Measurements from ENCODE around the gene RAPGEF2. TPM values are rescaled to one million over a fixed set of nuclear protein-coding genes. Genes with fewer than 3 reads are reported as not detected.

RAPGEF2 gene
- total and polyA plus RNA-seq, 10 of the 15 experiments (the other 5 are each of a cell fraction or from before 2014, with no cell fraction given), result 0.31 to 24.0 (median 2.9) TPM

DNA sequence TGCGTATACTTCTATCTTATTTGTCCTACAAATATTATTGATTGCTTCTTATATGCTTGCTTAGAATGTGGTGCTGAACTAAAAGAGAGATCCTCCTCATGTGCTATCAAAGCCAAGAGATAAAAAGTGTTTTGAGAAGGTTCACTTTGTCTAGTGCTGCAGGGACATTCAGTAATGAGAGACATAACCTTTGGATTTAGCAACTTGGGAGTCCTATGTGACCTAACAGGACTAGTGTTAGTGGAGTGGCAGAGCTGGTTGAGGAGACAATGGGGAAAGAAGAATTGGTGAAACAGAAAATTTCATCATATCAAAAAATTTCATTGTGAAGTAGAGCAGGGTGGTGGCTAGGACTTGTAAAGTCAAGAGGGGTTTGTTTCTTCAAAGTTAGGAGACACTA lies 117.0 kb downstream of the RAPGEF2 start (continued):
- no peak for TF ChIP-seq NR2F1 (conservative IDR thresholded peaks at IDR 0.05)

DNA sequence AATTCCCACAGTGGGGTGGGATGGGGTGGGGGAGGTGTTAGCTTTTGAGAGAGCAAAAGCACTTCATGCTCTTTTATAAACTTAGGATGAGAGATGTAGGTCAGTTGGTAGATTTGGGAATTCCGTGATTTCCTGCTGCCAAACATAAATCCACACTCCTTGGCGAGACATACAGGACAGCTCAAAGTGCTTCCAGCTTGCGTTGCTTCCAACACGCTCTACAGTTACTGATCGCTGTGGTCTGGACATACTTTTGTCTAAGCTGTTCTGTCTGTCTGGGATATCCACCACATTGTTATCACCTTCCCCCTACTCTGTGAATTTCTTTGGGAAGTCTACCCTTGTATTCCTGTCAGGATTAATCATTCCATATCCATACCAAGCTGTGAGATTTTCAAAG lies 117.5 kb downstream of the RAPGEF2 start:
- in situ Hi-C loops (cut with MboI), result loop anchor here (25.0 kb wide), 1 partner anchor 958 kb away; no protein-coding TSS in a partner anchor
- ChIA-PET RAD21 (ENCODE audit: unreplicated experiment) (no interaction called here), SMC1A (ENCODE audit: uncharacterized antibody, unreplicated experiment) (no interaction called here)
- no peak for TF ChIP-seq SP1 (IDR thresholded peaks at IDR 0.05; ENCODE audit: low read depth, low read length)
- TF ChIP-seq PAX8 (IDR thresholded peaks at IDR 0.05), result no peak
- TF ChIP-seq, protein P1, sequence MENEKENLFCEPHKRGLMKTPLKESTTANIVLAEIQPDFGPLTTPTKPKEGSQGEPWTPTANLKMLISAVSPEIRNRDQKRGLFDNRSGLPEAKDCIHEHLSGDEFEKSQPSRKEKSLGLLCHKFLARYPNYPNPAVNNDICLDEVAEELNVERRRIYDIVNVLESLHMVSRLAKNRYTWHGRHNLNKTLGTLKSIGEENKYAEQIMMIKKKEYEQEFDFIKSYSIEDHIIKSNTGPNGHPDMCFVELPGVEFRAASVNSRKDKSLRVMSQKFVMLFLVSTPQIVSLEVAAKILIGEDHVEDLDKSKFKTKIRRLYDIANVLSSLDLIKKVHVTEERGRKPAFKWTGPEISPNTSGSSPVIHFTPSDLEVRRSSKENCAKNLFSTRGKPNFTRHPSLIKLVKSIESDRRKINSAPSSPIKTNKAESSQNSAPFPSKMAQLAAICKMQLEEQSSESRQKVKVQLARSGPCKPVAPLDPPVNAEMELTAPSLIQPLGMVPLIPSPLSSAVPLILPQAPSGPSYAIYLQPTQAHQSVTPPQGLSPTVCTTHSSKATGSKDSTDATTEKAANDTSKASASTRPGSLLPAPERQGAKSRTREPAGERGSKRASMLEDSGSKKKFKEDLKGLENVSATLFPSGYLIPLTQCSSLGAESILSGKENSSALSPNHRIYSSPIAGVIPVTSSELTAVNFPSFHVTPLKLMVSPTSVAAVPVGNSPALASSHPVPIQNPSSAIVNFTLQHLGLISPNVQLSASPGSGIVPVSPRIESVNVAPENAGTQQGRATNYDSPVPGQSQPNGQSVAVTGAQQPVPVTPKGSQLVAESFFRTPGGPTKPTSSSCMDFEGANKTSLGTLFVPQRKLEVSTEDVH (IDR thresholded peaks at IDR 0.05; ENCODE audit: low read depth, partially characterized antibody), result no peak
- TF ChIP-seq, protein P2, sequence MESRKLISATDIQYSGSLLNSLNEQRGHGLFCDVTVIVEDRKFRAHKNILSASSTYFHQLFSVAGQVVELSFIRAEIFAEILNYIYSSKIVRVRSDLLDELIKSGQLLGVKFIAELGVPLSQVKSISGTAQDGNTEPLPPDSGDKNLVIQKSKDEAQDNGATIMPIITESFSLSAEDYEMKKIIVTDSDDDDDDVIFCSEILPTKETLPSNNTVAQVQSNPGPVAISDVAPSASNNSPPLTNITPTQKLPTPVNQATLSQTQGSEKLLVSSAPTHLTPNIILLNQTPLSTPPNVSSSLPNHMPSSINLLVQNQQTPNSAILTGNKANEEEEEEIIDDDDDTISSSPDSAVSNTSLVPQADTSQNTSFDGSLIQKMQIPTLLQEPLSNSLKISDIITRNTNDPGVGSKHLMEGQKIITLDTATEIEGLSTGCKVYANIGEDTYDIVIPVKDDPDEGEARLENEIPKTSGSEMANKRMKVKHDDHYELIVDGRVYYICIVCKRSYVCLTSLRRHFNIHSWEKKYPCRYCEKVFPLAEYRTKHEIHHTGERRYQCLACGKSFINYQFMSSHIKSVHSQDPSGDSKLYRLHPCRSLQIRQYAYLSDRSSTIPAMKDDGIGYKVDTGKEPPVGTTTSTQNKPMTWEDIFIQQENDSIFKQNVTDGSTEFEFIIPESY (IDR thresholded peaks at IDR 0.05), result no peak
- TF ChIP-seq, protein P3, sequence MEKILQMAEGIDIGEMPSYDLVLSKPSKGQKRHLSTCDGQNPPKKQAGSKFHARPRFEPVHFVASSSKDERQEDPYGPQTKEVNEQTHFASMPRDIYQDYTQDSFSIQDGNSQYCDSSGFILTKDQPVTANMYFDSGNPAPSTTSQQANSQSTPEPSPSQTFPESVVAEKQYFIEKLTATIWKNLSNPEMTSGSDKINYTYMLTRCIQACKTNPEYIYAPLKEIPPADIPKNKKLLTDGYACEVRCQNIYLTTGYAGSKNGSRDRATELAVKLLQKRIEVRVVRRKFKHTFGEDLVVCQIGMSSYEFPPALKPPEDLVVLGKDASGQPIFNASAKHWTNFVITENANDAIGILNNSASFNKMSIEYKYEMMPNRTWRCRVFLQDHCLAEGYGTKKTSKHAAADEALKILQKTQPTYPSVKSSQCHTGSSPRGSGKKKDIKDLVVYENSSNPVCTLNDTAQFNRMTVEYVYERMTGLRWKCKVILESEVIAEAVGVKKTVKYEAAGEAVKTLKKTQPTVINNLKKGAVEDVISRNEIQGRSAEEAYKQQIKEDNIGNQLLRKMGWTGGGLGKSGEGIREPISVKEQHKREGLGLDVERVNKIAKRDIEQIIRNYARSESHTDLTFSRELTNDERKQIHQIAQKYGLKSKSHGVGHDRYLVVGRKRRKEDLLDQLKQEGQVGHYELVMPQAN (conservative IDR thresholded peaks at IDR 0.05), result no peak
- TF ChIP-seq, protein P4, sequence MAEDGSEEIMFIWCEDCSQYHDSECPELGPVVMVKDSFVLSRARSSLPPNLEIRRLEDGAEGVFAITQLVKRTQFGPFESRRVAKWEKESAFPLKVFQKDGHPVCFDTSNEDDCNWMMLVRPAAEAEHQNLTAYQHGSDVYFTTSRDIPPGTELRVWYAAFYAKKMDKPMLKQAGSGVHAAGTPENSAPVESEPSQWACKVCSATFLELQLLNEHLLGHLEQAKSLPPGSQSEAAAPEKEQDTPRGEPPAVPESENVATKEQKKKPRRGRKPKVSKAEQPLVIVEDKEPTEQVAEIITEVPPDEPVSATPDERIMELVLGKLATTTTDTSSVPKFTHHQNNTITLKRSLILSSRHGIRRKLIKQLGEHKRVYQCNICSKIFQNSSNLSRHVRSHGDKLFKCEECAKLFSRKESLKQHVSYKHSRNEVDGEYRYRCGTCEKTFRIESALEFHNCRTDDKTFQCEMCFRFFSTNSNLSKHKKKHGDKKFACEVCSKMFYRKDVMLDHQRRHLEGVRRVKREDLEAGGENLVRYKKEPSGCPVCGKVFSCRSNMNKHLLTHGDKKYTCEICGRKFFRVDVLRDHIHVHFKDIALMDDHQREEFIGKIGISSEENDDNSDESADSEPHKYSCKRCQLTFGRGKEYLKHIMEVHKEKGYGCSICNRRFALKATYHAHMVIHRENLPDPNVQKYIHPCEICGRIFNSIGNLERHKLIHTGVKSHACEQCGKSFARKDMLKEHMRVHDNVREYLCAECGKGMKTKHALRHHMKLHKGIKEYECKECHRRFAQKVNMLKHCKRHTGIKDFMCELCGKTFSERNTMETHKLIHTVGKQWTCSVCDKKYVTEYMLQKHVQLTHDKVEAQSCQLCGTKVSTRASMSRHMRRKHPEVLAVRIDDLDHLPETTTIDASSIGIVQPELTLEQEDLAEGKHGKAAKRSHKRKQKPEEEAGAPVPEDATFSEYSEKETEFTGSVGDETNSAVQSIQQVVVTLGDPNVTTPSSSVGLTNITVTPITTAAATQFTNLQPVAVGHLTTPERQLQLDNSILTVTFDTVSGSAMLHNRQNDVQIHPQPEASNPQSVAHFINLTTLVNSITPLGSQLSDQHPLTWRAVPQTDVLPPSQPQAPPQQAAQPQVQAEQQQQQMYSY (CRISPR knock-in tag; IDR thresholded peaks at IDR 0.05), result no peak
- no peak for TF ChIP-seq RFX5 (IDR thresholded peaks at IDR 0.05; ENCODE audit: low read depth, low read length)
- TF ChIP-seq EGR1 (IDR thresholded peaks at IDR 0.05; ENCODE audit: borderline replicate concordance in 1 of 2, low read depth in 2 of 2, low read length in 2 of 2), result no peak

More for the DNA sequence above, 117.5 kb downstream of the RAPGEF2 start:
- POLR2A ChIA-PET, result no interaction called here
- no peak for FAIRE-seq
- H3K27ac ChIP-seq (ENCODE audit: control insufficient read depth, insufficient read depth), result no peak overlapping the region
- no peak overlapping the region for H3K9ac ChIP-seq (ENCODE audit: control insufficient read depth, insufficient read depth, low read length)
- WGBS (ENCODE audit: insufficient coverage, insufficient replicate concordance, low lambda C conversion rate, missing lambda C conversion rate), result 97% methylated on average over 5 of the region's 5 CpGs
- CTCF ChIA-PET, result no interaction called here
- BruUV-seq (replicated peaks), result no TSS peak
- H4K20me1 ChIP-seq (ENCODE audit: control insufficient read depth, insufficient read depth), result peaks cover 3% of the 10 kb centered on the region; the same call in 1 of the 2 replicates
- no peak overlapping the region for H3K4me3 ChIP-seq
- no peak overlapping the region for H3K4me2 ChIP-seq (ENCODE audit: control insufficient read depth, insufficient read depth)
- H2AFZ ChIP-seq (ENCODE audit: control insufficient read depth, low read depth, low read length), result no peak overlapping the region
- no peaks in the 10 kb centered on the region for H3K36me3 ChIP-seq (ENCODE audit: control insufficient read depth in 2 of 2, insufficient read depth in 2 of 2, low read length in 1 of 2)
- intact Hi-C loops (cut with micrococcal nuclease; ENCODE audit: unreplicated experiment), result no loop called here
- no peak for DNase-seq (ENCODE audit: low read depth, low spot score)
- no peaks in the 10 kb centered on the region; the same call in 2 of the 3 replicates for H3K9me3 ChIP-seq (replicated peaks; ENCODE audit: control insufficient read depth, insufficient read depth, low read length)
- H3K79me2 ChIP-seq (ENCODE audit: control insufficient read depth, insufficient read depth, low read length), result no peaks in the 10 kb centered on the region; the same call in none of the 2 replicates
- no peak for ATAC-seq
- no peaks in the 10 kb centered on the region for H3K4me1 ChIP-seq (ENCODE audit: control insufficient read depth, insufficient read depth, low read length)
- H3K27me3 ChIP-seq (replicated peaks in 1 of 2; ENCODE audit: control insufficient read depth in 2 of 2, insufficient read depth in 2 of 2, low read length in 1 of 2), result no peaks in the 10 kb centered on the region
